ENCODE data around the gene PGLYRP2. TPM values are rescaled to one million over a fixed set of nuclear protein-coding genes. Genes with fewer than 3 reads are reported as not detected.
A peak's percentile ranks its signal among the peaks of the same experiment; 100 is the strongest.

Gene PGLYRP2
- total and polyA plus RNA-seq, 2 donors (not counting 3 experiments of a cell fraction or from before 2014, with no cell fraction given): 0.03 to 0.18 TPM

DNA sequence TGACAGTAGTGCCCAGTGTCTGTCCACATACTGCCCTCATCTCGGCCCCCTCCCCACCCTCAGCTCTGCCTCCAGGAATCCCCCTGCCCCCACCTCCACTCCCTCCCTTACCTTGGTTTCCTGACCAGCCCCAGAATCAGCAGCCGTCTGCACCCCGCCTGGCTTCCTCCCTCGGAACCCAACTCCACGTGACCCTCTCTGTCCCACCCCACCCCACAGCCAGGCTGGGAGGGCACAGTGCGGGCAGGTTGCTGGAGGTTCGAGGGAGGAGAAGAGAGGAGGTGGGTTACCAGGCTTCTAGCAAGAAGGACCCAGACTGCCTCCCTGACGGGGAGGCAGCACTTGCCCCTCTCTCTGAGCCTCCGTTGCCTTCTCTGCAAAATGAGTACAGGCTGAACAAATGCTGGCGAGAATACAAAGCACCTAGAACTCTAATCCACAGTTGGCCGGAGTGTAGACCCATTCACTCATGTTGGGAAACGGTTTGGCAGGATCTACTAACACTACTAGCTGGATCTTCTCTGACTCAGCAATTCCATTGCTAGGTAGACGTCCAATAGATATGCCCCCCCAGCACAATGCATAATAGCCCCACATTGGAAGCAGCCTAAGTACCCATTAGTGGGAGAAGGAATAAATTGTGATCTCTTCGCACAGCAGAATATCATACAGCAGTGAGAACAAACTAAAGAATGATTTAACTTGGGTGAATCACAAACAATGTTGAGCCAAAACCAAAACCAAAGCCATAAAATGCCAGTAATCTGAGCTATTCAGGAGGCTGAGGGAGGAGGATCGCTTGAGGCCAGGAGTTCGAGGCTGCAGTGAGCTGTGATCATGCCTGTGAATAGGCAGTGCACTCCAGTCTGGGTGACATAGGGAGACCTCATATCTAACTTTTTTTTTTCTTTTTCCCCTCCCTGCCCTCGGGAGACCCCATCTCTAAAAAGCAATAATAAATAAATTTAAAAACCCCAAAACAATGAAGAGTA is 14.6 kb downstream of the PGLYRP2 start, which contains the start of gene RASAL3:
Gene RASAL3 (minus strand): TSS at position 151 of the 992 bp plus-strand sequence. CDS start 186 bp downstream, outside the sequence.
- CTCF ChIA-PET: interaction anchor here (0.9 to 1.5 kb wide), 3 partner anchors 12 to 373 kb away, joined by 3 to 6 read pairs (median 3); partner anchors contain the start of gene AKAP8L
- H2AFZ ChIP-seq (ENCODE audit: low read depth, low read length): peak within 1 kb of the TSS; percentile 84

DNA sequence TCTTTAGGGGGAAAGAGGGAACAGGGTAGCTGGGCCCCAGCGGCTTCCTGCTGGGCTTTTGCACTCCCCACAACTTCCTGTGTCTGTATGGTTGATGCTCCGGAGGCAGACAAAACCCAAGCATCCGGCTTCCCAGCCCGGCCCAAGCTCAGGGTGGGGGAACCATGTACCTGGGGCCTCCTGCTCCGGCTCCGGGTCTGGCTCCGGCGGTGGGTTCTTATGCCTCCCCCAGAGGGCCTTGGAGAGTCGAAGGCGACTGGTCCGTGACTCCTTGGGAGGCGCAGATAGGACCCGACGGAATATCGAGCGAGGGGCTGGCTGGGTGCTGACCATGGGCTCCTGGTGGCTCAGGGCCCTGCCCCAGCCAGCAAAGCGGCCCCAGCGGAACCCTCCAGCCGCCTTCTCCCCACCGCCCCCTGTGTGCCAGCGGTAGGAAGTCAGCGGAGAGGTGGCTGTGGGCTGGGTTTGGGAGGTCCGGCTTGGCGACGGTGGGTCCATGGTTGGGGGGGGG is 15.4 kb downstream of the PGLYRP2 start:
- Histone ChIP-seq H3K9me1 (replicated peaks; ENCODE audit: control insufficient read depth, extremely low read depth, insufficient read depth, low read length) (no peaks in the 10 kb centered on the region), H3K9ac (replicated peaks; ENCODE audit: extremely low read depth, insufficient read depth, low read length) (no peak overlapping the region), H3K36me3 (ENCODE audit: control insufficient read depth in 2 of 2, extremely low read depth in 1 of 2, insufficient read depth in 2 of 2, low read length in 2 of 2) (no peaks in the 10 kb centered on the region), H3K4me2 (ENCODE audit: insufficient read depth, low read length) (peak overlapping the region; percentile 55), H3K4me1 (ENCODE audit: control insufficient read depth, extremely low read depth, insufficient read depth, low read length) (peaks cover 30% of the 10 kb centered on the region), H3K27me3 (ENCODE audit: control insufficient read depth in 2 of 2, insufficient read depth in 2 of 2, low read length in 2 of 2) (no peaks in the 10 kb centered on the region), H3K4me3 (replicated peaks in 1 of 3; ENCODE audit: insufficient read depth in 1 of 3, low read depth in 1 of 3, low read length in 3 of 3) (peak overlapping the region in 2 of 3 experiments; percentile 16 to 25), H3K9me3 (replicated peaks; ENCODE audit: control insufficient read depth, insufficient read depth, low read length) (no peaks in the 10 kb centered on the region), H2AFZ (ENCODE audit: low read depth, low read length) (peak overlapping the region; percentile 84), H3K79me2 (ENCODE audit: control insufficient read depth, insufficient read depth, low read length) (no peaks in the 10 kb centered on the region), H4K20me1 (replicated peaks; ENCODE audit: control insufficient read depth, extremely low read depth, insufficient read depth, low read length) (no peaks in the 10 kb centered on the region), H3K27ac (ENCODE audit: insufficient read depth, low read depth, low read length) (no peak overlapping the region)
- intact Hi-C loops (cut with micrococcal nuclease) (no loop called here), dilution Hi-C loops (cut with MboI; ENCODE audit: extremely low pct_ligation_motif_present, low sequenced_read_pairs) (no loop called here)
- TF ChIP-seq FOS (IDR thresholded peaks at IDR 0.05; ENCODE audit: borderline replicate concordance, insufficient read depth, low read length) (no peak), POLR2AphosphoS5 (IDR thresholded peaks at IDR 0.05; ENCODE audit: insufficient read depth, low read depth, low read length) (no peak), MYC (IDR thresholded peaks at IDR 0.05; ENCODE audit: low read depth, low read length) (no peak), JUN (IDR thresholded peaks at IDR 0.05; ENCODE audit: borderline replicate concordance, insufficient read depth, insufficient read length, low read depth) (no peak), GATA2 (IDR thresholded peaks at IDR 0.05; ENCODE audit: insufficient read depth, insufficient read length, low read depth, low read length) (no peak), EZH2 (IDR thresholded peaks at IDR 0.05; ENCODE audit: borderline replicate concordance, low read depth, low read length, severe bottlenecking) (no peak), POLR2A (IDR thresholded peaks at IDR 0.05; ENCODE audit: low read depth, low read length) (no peak)
- TF ChIP-seq, protein P1, sequence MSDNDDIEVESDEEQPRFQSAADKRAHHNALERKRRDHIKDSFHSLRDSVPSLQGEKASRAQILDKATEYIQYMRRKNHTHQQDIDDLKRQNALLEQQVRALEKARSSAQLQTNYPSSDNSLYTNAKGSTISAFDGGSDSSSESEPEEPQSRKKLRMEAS (IDR thresholded peaks at IDR 0.05; ENCODE audit: insufficient read depth, insufficient read length): no peak
- TF ChIP-seq, protein P2, sequence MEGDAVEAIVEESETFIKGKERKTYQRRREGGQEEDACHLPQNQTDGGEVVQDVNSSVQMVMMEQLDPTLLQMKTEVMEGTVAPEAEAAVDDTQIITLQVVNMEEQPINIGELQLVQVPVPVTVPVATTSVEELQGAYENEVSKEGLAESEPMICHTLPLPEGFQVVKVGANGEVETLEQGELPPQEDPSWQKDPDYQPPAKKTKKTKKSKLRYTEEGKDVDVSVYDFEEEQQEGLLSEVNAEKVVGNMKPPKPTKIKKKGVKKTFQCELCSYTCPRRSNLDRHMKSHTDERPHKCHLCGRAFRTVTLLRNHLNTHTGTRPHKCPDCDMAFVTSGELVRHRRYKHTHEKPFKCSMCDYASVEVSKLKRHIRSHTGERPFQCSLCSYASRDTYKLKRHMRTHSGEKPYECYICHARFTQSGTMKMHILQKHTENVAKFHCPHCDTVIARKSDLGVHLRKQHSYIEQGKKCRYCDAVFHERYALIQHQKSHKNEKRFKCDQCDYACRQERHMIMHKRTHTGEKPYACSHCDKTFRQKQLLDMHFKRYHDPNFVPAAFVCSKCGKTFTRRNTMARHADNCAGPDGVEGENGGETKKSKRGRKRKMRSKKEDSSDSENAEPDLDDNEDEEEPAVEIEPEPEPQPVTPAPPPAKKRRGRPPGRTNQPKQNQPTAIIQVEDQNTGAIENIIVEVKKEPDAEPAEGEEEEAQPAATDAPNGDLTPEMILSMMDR (IDR thresholded peaks at IDR 0.05; ENCODE audit: extremely low read depth in 1 of 2, insufficient read depth in 1 of 2, low read depth in 1 of 2, low read length in 2 of 2): no peak
- BruUV-seq (replicated peaks): no TSS peak
- DNase-seq (ENCODE audit: low read depth, low spot score) (no peak), FAIRE-seq (no peak)
- POLR2A ChIA-PET: interaction anchor here (0.6 kb wide), 1 partner anchor 10 kb away, joined by 4 read pairs; no protein-coding TSS in a partner anchor
- CTCF ChIA-PET: interaction anchor here (1.4 kb wide), 1 partner anchor 45 kb away, joined by 3 read pairs; no protein-coding TSS in a partner anchor

More for the DNA sequence above, 14.6 kb downstream of the PGLYRP2 start, which contains the start of gene RASAL3:
- no peaks in the 10 kb centered on the region for H3K36me3 ChIP-seq (ENCODE audit: control insufficient read depth in 2 of 2, extremely low read depth in 1 of 2, insufficient read depth in 2 of 2, low read length in 2 of 2)
- dilution Hi-C loops (cut with MboI; ENCODE audit: extremely low pct_ligation_motif_present, low sequenced_read_pairs) (no loop called here), intact Hi-C loops (cut with micrococcal nuclease) (loop anchor here (5.0 kb wide), 1 partner anchor 93 kb away; no protein-coding TSS in a partner anchor)
- H3K9ac ChIP-seq (replicated peaks; ENCODE audit: extremely low read depth, insufficient read depth, low read length): no peak within 1 kb of the TSS
- H4K20me1 ChIP-seq (replicated peaks; ENCODE audit: control insufficient read depth, extremely low read depth, insufficient read depth, low read length): no peaks in the 10 kb centered on the region
- POLR2A ChIA-PET: no interaction called here
- FAIRE-seq (peak; percentile 31), DNase-seq (ENCODE audit: low read depth, low spot score) (no peak)
- H3K4me3 ChIP-seq (replicated peaks in 1 of 3; ENCODE audit: insufficient read depth in 1 of 3, low read depth in 1 of 3, low read length in 3 of 3): peak within 1 kb of the TSS in 2 of 3 experiments; percentile 16 to 25
- no peaks in the 10 kb centered on the region for H3K27me3 ChIP-seq (ENCODE audit: control insufficient read depth in 2 of 2, insufficient read depth in 2 of 2, low read length in 2 of 2)
- H3K9me1 ChIP-seq (replicated peaks; ENCODE audit: control insufficient read depth, extremely low read depth, insufficient read depth, low read length): no peaks in the 10 kb centered on the region
- H3K79me2 ChIP-seq (ENCODE audit: control insufficient read depth, insufficient read depth, low read length): no peaks in the 10 kb centered on the region
- no peaks in the 10 kb centered on the region for H3K9me3 ChIP-seq (replicated peaks; ENCODE audit: control insufficient read depth, insufficient read depth, low read length)
- BruUV-seq (replicated peaks): no TSS peak
- H3K4me2 ChIP-seq (ENCODE audit: insufficient read depth, low read length): peak within 1 kb of the TSS; percentile 55
- H3K27ac ChIP-seq (ENCODE audit: insufficient read depth, low read depth, low read length): no peak within 1 kb of the TSS
- H3K4me1 ChIP-seq (ENCODE audit: control insufficient read depth, extremely low read depth, insufficient read depth, low read length): peaks cover 38% of the 10 kb centered on the region
- TF ChIP-seq POLR2A (IDR thresholded peaks at IDR 0.05; ENCODE audit: low read depth, low read length) (no peak), JUN (IDR thresholded peaks at IDR 0.05; ENCODE audit: borderline replicate concordance, insufficient read depth, insufficient read length, low read depth) (no peak), MYC (IDR thresholded peaks at IDR 0.05; ENCODE audit: low read depth, low read length) (no peak), POLR2AphosphoS5 (IDR thresholded peaks at IDR 0.05; ENCODE audit: insufficient read depth, low read depth, low read length) (no peak), EZH2 (IDR thresholded peaks at IDR 0.05; ENCODE audit: borderline replicate concordance, low read depth, low read length, severe bottlenecking) (no peak), FOS (IDR thresholded peaks at IDR 0.05; ENCODE audit: borderline replicate concordance, insufficient read depth, low read length) (no peak)
